HG02970 (cell line): ENCODE measurements around the gene TFF1.
A peak's percentile ranks its signal among the peaks of the same experiment; 100 is the strongest.
"Not testable (repeated sequence)": the region's sequence is repeated elsewhere in the genome, so short reads cannot be mapped to it uniquely, and the experiment has no call there.

Source experiments
- ATAC-seq: cut with Tn5 transposase; IDR thresholded peaks from one replicate; pipeline ENCODE4 v1.9.1; 2021; ENCODE audit warnings: mild to moderate bottlenecking, moderate library complexity, moderate number of reproducible peaks; ENCODE audit not compliant: unreplicated experiment, low FRiP score

The TFF1 gene

DNA sequence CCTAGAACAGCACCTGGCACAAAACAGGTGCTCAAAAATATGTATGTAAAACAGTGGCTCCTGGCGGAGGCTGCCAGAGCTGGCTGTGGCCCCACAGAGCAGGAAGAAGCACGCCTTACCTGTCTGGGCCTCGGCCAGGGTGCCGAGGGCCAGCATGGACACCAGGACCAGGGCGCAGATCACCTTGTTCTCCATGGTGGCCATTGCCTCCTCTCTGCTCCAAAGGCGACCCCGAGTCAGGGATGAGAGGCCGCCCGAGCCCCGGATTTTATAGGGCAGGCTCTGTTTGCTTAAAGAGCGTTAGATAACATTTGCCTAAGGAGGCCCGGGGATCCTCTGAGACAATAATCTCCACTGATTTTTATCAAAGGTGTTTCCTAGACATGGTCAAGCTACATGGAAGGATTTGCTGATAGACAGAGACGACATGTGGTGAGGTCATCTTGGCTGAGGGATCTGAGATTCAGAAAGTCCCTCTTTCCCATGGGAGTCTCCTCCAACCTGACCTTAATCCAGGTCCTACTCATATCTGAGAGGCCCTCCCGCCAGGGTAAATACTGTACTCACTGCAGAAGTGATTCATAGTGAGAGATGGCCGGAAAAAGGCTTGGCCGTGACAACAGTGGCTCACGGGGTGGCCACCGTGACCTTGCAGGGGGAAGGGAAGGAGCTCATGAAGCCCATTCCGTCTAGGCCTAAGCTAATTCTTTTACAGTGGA lies at the start of gene TFF1:
TFF1 (minus strand) TSS at position 244 of the 719 bp plus-strand sequence; CDS start at position 204, 40 bp downstream.
- ATAC-seq: no peak

DNA sequence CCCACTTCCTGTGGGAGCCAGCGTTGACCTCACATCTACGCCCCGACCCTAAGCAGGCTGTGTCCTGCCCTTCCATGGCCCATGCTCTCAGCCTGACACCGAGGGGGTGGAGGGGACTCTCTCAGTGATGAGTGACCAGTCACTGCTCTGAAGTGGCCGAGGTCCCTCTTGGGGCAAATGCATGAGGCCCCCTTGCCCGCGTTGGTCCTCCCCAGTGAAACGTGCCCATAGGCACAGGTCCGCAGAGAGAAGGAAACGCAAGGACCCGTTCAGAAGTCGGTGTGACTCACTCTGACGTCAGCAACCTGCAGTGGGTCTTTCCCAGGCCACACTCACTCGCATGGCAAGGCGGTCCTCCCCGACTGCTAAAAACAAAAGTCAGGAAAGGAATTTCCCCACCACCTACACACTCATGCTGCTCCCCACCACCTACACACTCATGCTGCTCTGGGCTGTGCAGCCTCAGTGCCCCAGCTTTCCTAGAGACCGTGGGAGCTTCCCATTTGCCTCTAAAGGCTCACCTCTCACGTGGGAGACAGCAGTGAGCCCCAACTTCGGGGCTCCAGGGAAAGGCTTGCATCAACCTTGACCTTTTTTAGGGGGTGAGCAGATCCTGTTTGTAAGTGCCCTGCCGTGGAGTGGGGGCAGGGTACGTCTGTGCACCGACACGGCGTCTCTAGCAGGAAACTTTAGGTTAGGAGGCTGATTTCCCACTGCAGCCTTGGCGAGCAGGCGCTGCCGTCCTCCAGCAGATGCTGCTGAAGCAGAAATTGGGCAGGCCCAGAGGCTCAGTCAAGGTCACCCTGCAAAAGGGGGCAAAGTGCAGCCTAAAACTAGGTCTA lies 48.8 kb upstream of the TFF1 start:
- peak; percentile 75 for ATAC-seq

DNA sequence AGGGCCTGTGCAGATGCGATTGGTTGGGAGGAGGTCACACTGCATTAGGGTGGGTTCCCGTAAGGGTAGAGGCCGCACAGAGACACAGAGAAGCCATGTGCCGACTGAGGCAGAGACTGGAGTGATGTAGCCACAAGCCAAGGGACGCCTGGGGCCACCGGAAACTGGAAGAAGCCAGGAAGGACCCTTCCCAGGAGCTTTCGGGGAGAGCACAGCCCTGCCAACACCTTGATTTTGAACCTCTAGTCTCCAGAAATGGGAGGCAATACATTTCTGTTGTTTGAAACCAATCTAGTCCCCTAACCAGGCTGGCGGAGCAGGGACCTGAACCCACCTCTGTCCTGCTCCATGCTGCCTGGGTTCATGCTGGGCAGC lies 48.2 kb upstream of the TFF1 start:
- ATAC-seq: no peak

DNA sequence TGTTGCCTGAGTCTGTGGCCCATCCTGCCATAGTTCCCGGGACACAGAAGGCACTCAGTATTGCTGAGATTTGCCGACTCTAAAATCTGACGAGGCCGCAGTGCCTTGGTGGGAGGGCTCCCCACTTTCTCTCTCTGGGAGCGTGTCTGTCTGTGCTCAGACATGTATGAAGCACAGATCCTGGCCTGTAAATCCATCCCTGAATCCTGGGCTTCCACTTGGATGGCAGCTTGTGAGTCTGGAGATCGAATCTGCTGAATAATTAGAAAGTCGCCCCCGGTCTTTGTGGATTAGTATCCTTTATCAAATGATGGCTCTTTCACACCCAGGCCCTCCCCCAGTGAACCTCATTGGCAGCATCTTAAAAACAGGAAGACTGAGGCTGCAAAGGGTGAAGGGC lies 47.7 kb upstream of the TFF1 start:
- ATAC-seq: no peak

DNA sequence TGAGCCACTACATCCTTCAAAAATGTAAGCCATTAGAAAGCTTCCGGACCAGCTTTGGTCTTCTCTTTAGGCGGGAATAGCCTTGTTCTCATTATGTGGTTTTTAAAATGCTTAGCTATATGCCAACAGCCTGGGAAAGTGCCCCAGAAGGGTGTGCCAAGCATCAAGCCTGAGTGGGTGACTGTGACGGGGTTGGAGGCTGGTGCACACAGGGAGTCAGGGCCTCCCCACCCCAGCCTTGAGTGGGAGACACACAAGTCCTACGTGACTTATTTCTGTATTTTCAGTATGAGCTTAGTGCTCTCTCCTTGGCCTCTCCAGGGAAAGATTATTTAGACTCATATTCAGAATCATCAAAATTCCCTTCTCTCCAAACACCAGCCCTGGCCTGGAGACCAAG lies 47.2 kb upstream of the TFF1 start:
- ATAC-seq: no peak

DNA sequence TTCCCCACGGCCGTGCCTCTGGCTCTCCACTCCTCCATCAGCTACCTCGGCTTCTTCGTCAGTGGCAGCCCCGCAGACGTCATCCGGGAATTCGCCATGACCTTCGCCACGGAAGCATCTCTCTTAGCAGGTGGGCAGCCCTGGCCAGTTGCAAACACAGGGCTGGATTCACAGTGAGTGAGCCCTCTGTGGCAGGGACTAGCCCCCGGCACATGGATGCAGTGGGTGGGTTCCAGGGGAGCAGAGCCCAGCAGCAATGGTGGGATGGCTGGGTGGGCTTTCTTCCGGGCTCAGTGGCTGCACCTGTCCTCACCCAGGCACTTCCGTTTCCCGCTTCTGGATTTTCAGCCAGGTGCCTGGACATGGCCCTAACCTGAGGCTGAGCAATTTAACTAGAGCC lies 46.8 kb upstream of the TFF1 start:
- no peak for ATAC-seq

DNA sequence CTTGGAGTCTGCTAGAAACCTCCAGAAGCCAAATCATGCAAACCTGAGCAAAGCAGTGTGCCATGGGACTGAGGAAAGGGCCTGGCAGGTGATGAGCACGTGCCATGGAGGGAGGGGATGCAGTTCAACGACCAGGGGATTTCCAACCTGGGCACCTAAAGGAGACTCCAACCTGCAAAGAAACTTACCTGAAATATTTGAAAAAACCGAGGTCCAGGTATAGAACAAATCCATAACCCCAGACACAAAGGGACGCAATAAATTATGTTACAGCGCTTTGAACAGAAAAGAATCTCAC lies 46.2 kb upstream of the TFF1 start:
- ATAC-seq: no peak

DNA sequence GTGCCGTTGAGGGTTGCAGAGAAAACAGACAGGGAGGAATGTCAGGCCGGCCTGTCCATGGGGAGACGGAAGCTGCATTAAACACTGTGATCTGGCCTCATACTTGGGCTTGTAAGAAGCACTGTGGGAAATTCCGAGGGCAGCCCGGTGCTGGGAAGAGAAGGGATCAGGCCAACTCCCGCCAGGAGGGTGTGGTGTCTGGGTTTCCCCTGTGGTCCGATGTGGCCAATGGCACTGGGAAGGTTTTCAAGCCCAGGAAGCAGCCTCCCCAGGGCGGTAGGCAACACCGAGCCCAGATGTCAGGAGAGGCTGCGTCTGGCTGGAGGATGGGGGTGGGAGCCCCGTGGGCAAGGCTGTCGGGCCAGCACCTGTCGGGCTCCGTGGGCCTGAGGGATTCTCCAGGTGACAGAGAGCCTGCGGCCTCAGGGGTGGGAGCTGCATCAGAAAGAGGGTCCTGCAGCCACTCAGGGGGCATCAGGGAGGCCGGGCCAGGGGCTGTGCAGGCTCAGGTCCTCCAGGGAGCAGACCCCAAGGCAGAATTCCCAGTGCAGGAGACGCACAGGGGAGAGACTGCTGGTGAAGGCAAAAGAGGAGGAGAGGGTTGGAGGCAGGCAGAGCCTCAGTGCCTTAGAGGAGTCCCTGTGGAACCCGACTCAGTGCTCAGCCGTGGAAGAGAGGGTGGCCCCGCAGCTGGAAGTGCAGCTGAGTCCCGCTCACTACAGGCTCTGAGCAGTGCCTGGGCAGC lies 45.7 kb upstream of the TFF1 start:
- no peak for ATAC-seq

DNA sequence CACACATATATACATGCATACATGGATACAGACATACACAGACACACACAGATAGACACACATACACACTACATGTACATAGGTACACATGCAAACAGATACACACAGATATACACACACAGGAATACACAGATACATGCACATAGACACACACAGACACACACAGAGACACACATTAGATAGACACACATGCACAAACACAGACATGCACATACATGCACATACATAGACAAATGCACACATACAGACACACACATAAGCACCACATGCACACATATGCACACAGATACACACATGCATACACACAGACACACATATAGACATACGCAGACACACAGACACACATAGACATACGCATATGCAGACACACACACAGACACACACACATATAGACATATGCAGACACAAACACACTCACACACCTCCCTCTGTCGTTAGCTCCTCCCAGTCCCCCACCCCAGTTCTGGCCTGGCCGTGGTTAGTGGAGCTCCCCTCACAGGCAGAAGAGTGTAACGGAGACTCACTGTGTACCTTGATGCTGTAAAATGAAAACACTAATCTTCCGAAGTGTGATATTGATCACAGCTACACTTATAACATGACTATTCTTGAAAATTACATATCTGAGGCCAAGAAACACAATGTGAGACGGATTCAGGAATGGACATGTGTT lies 45.0 kb upstream of the TFF1 start:
- ATAC-seq: no peak

DNA sequence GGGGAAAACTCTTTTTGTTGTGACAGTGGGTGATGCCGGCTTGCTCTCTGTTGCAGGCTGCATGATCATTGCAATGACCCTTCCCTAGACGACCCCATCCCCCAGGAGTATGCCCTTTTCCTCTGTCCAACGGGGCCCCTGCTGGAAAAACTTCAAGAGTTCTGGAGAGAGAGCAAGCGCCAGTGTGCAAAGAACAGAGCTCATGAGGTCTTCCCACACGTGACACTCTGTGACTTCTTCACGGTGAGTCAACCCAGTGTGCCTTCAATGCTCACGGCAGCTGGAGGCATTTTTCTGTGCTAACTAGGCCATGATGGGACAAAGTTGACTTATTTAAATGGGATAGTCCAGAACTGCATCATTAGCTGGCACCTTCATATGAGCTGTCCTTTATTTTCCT lies 43.0 kb upstream of the TFF1 start:
- no peak for ATAC-seq

DNA sequence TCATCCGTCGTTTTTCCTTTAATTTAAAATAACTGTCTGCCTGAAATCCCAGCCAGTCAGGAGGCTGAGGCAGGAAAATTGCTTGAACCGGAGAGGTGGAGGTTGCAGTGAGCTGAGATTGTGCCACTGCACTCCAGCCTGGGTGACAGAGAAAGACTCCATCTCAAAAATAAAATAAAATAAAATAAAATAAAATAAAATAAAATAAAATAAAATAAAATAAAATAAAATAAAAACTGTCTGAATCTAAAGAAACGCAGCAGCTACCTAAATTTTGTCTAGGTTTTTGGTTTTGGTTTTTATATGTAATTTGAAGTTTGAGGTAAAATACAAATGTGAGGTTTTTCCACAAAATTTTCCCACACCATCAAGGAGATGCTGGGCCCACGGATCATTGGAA lies 42.4 kb upstream of the TFF1 start:
- ATAC-seq: not testable (repeated sequence)

DNA sequence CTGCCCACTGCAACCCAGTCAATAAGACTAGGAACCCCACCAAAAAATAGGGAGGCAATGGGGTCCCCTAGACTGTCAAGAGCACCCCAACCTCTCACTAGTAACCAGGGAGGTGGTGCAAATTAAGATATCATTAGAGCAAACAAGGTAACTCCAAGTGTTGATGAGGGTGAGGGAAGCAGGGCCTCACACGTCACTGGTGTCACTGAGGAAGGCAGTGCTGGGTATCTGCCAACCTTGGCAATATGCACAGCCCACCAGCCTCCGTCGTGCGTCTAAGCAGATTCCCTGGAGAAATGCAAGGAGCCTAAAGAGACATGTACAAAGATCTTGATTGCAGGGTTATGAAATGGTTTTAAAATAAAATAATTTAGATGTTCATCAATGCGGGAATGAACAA lies 41.1 kb upstream of the TFF1 start:
- no peak for ATAC-seq

DNA sequence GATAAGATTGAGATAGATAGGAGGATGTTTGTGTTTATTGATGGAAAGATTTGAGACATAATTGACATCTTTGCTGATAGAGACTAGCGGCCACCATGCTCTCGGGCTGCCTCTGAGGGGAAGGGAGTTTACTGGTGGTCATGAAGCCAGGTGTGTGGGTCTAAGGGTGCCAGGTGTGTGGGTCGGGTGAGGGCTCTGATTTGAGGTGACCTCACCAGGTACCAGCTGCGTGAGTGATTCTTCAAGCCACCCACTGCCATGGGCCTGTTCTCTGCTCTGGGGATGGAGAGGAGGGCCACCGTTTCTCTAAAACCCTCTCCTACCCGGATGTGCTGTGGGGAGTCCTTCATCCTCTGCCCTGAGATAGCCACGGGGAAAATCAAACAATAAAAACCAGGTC lies 40.5 kb upstream of the TFF1 start:
- ATAC-seq: no peak

DNA sequence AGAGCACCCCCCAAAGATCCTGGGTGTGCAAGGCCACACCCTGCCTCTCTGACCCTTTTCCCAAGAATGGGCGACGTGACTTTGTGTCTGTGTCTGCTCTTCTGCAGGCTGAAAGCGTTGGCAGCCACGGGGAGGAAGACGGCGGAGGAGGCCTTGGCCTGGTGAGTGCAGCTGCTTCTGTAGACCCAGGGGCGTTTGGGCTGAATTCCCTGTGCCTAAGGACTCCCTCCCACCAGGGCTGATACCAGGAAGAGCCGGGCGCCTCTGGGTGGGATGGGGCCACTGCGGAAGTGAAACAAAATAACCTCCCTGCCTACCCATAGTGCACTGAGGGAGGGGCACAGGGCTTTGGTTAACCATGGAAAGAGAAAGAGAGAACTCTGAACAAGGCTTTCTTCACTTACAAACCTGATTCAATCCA lies 39.9 kb upstream of the TFF1 start:
- no peak for ATAC-seq

DNA sequence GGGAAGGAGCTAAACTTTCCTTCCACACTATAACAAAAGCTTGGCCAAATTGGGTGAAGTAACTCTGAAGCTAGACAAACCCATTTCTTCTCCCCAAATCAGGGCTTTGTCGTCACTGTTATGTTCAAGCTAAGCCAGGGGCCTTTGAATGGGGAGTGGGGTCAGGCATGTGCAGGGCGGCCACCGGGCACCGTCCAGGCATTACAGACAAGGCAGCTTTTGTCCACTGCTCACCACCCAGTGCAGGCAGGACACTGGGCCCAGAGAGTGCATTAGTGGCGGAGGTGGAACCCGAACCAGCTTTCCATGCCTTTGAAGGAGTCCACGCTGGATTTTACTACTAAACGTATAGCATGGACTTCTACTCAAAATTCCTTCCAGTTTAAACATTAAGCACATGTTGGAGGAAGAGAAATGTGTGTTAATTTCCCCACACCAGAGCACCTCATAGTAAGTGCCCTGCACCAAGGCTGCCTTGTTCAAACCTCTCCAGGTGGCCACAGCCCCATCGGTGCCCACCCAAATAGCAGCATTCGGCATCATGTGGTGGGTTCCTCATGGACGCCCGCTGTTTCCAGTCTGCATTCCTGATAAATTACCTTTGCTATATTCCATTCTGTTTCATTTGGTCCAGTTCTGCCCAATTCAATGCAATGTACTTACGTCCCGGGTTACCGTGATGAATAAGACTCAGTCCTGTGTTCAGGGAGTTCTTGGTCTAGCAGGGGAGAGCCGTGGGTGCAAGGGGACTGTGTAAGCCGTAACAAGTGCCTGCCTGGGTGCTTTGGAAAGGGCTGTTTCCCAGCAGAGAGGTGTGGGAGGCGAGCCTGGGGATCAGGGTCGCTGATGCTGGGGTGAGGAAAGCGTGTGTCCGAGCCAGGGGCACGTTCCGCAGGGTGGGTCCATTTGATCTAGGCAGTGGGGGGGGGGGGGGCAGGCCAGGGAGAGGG lies 39.0 kb upstream of the TFF1 start:
- no peak for ATAC-seq

DNA sequence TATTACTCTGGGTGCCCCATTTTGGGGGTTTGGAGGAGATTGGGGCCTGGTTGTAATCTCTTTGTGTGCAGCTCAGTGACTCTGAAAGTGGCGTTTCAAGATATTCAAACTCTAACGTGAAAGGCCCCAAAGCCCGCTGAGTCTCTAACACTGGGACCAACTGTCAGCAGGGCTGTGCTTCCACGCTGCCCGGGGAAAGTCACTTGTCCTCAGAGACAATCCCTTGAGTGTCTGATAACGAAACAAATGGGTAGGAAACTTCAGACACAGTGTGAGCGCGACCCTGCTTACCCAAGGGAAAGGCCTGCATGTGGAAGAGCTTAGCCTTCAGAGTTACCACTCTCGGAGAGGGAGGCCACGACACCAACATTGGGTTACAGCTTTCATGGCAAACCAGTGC lies 38.2 kb upstream of the TFF1 start:
- no peak for ATAC-seq

DNA sequence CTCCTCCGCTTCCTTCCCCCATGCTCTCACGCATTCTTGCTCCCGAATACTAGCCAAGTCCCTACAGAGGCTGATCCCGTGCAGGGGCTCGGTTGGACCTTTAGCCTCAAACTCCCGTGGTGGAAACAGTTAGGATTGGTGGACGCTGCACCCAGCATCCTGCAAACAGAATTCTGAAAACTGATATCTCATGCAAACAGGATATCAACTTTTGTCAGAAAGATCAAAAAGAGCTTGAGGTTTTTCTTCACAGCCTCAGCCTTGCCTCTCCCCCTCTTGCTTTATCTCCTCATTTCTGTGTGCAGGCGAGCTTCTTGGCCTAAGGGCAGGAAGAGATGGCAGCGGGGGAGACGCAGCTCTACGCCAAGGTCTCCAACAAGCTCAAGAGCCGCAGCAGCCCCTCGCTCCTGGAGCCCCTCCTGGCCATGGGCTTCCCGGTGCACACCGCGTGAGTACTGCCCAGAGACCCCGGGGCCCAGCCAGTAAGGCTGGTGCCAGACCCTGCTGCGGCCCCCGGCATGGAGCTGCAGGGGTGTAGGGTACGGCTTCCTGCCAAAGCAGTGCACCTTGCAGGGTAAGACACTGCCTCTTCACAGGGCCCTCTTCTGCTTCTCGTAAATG lies 37.4 kb upstream of the TFF1 start, which contains the start of gene UBASH3A:
UBASH3A (plus strand) TSS at position 292 of the 621 bp plus-strand sequence; CDS start at position 336, 44 bp downstream.
- ATAC-seq: no peak

DNA sequence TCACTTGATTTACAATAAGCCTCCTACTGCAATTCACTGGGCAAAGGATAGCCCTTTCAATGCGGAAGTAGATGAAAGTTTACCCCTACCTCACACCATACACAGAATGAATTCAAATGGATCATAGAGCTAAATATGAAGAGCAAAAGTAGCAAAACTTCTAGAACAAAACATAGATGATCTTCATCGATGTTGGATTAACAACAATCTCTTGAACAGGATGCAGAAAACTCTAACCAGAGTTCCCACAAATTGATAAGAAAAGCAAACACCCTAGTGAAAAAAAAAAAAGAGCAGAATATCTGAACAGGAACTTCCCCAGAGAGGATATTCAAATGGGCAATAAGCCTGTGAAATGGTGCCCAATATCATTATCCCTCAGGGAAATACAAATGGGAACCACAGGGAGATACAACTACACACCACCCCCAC lies 35.5 kb upstream of the TFF1 start:
- no peak for ATAC-seq

DNA sequence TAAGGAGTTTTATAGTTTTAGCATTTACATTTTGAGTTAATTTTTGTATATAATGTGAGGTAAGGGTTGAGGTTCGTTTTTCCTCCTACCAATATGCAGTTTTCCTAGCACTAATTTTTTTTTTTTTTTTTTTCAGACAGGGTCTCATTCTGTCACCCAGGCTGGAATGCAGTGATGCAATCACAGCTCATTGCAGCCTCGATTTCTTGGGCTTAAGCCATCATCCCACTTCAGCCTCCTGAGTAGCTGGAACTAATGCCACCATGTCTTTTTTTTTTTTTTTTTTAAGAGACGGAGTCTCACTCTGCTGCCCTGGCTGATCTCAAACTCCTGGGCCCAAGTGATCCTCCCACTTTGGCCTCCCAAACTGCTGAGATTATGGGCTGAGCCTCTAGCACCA lies 34.8 kb upstream of the TFF1 start:
- ATAC-seq: no peak
